Ishikawa (cell line): ENCODE measurements around the gene EMC9.

Experiments
- CEBPB ChIP-seq: IDR thresholded peaks from 2 replicates; pipeline ENCODE4 v1.6.1; 2012
- CREB1 ChIP-seq: IDR thresholded peaks from 2 replicates; pipeline ENCODE4 v1.6.1; 2012; ENCODE audit warnings: low read depth
- EGR1 ChIP-seq: IDR thresholded peaks from 2 replicates; pipeline ENCODE4 v1.6.1; 2012
- EP300 ChIP-seq: IDR thresholded peaks from 2 replicates; pipeline ENCODE4 v1.6.1; 2012; ENCODE audit warnings: borderline replicate concordance
- FOXM1 ChIP-seq: IDR thresholded peaks from 2 replicates; pipeline ENCODE4 v1.6.1; 2012; ENCODE audit warnings: low read depth, borderline replicate concordance
- NFIC ChIP-seq: IDR thresholded peaks from 2 replicates; pipeline ENCODE4 v1.6.1; 2012
- REST ChIP-seq: IDR thresholded peaks from 2 replicates; pipeline ENCODE4 v1.6.1; 2012; ENCODE audit warnings: low read depth, mild to moderate bottlenecking
- TAF1 ChIP-seq: IDR thresholded peaks from 2 replicates; pipeline ENCODE4 v1.6.1; 2012; ENCODE audit warnings: low read depth, mild to moderate bottlenecking
- TCF12 ChIP-seq: IDR thresholded peaks from 2 replicates; pipeline ENCODE4 v1.6.1; 2012; ENCODE audit warnings: low read depth
- TEAD4 ChIP-seq: IDR thresholded peaks from 2 replicates; pipeline ENCODE4 v1.6.1; 2012
- YY1 ChIP-seq: IDR thresholded peaks from 2 replicates; pipeline ENCODE4 v1.6.1; 2012; ENCODE audit warnings: low read depth
- ZBTB7A ChIP-seq: IDR thresholded peaks from 2 replicates; pipeline ENCODE4 v1.6.1; 2012; ENCODE audit warnings: low read depth
- TF ChIP-seq, protein P1 (sequence below): IDR thresholded peaks from 2 replicates; pipeline ENCODE4 v1.6.1; 2012

The EMC9 gene

DNA sequence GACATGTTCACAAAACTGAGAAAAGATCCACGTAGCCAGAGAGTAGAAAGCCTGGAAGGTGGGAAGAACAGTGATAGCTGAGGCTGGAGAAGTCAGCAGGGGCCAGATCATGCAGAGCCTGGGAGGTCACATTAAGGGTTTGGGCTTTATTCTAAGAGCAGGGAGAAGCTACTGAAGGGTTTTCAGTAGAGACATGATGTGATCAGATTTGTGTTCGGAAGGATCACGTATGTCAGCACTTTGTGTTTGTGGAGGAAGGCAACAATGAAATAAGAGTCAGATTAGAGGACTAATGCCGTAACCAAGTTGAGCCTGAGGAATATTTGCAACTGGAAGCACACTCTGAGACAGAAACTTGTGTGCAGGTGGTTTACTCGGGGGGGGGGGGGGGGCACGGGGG lies 51.5 kb downstream of the EMC9 start:
- TF ChIP-seq EGR1 (no peak), REST (no peak), YY1 (no peak), FOXM1 (no peak), TCF12 (no peak), EP300 (no peak), CREB1 (no peak), TEAD4 (no peak), NFIC (no peak), ZBTB7A (no peak), TAF1 (no peak), CEBPB (no peak)
- TF ChIP-seq, protein P1, sequence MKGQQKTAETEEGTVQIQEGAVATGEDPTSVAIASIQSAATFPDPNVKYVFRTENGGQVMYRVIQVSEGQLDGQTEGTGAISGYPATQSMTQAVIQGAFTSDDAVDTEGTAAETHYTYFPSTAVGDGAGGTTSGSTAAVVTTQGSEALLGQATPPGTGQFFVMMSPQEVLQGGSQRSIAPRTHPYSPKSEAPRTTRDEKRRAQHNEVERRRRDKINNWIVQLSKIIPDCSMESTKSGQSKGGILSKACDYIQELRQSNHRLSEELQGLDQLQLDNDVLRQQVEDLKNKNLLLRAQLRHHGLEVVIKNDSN = no peak
